ENCODE results near the gene TBC1D24. TPM values are rescaled to one million over a fixed set of nuclear protein-coding genes. Genes with fewer than 3 reads are reported as not detected.

TBC1D24 gene
- total RNA-seq, 1 experiment from 2014 or later: 12.5 TPM

DNA sequence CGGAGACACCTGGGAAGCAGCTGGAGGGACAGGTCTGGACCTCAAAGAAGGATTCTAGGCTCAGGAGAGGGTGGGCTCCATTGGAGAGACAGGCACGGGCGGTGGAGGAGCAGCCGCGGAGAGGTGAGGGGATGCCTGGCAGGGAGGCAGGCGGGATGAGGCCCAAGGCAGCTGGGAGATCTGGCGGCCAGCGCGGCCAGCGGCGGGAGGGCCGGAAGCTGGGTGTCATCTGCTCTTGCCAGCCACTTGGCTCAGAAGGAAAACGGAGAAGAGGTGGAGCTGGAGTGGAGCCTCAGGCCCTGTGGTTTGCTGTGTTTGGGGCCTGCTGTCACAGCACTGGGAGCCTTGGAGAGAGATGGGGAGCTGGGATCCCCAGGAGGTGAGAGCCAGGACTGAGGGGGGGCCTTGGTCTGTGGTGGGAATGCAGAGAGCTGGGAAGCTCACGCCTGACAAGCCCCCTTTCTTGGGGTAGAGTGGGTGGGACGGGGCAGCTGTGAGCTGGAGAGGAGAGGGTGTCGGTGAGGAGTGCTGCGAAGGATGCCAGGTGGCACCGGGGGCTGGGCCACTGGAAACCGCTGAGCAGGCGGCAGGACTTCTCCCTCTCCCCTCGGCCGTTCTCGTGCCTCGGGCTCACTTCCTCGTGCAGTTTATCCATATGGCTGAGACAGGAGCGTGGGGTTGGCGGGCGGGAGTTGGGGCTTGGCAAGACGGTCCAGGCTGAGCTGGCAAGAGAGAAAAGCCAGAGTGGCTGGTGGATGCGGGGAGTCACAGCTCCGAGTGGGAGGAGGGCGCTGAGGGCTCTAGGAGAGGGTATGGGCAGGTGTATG is 8.0 kb downstream of the TBC1D24 start:
- DNase-seq (ENCODE audit: low read depth): peak; percentile 72

DNA sequence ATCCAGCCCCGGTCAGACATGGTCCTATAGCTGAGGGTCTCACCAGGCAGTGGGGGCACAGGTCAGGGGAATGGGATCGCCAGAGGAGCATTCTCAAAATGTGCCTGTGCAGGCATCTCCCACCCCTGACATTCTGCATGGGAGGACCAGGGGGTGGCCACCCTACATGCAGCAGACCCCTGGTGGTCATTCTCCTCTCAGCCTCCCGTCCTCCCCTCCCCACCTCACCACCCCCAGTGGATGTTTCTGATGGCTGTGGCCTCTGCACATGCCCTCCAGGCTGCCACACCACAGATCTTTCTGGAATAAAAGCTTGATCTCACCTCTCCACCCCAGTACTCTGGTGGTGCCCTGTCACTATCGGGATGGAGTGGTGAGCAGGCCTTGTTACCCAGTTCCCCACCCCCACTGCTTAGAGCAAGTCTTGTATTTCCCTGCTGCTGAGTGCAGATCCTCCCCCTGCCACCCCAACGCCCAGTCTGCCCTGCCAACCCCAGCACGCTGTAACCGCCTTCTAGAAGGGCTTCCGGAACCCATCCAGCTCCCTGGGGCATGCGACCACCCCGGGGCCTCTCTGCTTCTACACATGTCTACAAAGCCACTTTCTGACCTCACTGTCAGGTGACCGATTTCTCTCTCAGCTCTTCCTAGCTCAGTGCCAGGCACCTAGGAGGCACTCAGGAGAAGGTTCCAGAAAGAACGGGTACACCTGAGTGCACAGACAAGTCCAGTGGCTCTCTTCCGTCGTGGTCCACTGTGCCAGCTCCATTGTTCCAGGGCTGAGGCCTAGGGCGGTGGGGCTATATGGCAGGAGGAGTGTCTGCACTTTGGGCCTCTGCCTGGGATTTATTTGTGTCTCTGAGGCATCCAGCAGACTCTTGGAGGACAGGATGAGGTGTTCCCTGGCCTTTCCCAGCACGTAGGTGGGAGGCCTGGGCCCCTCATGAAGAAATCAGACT is 9.3 kb downstream of the TBC1D24 start:
- no peak for DNase-seq (ENCODE audit: low read depth)

DNA sequence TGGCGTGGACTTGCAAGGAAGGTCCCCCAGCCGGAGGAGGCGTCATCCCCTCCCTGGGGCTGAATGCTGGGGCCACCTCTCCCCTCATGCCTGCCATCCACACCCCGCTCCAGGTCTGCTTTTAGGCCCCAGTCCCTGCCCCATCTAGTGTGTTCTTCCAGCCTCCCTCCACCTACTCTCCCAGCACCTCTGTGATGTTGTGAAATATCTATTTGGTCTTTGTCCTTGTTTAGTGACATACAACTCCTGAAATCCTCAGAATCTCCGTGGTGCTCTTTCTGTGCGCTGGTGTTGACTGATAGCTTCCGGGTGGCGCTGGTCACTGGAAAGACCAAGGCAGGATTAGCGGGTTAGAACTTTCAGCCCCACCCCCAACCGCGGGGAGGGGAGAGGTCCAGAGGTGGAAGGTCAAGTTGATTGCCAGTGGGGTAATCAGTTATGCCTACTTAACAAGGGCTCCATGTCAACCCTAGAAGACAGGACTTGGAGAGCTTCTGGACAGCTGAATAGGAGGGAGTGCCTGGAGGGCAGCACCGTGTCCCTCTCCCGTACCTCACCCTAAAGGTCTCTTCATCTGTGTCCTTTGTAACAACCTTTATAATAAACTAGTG is 10.1 kb downstream of the TBC1D24 start:
- DNase-seq (ENCODE audit: low read depth): no peak

DNA sequence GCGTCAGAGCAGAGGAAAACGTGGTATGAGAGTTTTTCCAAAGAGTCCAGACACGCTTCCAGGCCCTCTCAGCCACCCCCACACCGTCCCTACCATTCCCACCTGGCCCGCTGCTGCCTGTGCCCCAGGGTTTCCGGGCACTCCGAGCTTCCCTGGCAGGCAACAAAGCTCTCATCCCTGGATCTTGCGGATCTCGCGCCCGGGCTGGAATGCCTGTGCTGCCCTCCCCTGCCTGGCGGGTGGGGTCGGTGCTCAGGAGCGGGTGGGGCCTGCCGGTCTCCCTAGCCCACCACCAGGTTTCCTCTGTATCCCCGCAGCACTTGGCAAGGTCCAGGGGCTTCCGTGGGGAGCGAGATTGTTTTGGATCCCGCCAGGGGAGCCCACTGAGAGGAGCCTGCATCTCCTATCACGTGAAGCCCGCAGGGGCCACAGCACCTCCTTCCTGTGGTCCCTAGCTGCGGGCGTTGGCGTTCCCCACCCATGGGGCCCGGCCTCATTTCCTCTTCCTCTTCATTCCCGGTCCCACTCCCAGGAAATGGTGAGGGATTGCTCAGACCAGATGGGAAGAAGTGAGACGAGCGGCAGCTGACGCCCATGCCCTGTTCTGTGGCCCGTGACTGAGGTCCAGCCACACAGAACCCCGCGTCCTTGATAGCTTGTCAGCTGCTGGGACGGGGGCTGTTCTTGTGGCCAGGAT is 11.0 kb downstream of the TBC1D24 start:
- DNase-seq (ENCODE audit: low read depth): no peak

DNA sequence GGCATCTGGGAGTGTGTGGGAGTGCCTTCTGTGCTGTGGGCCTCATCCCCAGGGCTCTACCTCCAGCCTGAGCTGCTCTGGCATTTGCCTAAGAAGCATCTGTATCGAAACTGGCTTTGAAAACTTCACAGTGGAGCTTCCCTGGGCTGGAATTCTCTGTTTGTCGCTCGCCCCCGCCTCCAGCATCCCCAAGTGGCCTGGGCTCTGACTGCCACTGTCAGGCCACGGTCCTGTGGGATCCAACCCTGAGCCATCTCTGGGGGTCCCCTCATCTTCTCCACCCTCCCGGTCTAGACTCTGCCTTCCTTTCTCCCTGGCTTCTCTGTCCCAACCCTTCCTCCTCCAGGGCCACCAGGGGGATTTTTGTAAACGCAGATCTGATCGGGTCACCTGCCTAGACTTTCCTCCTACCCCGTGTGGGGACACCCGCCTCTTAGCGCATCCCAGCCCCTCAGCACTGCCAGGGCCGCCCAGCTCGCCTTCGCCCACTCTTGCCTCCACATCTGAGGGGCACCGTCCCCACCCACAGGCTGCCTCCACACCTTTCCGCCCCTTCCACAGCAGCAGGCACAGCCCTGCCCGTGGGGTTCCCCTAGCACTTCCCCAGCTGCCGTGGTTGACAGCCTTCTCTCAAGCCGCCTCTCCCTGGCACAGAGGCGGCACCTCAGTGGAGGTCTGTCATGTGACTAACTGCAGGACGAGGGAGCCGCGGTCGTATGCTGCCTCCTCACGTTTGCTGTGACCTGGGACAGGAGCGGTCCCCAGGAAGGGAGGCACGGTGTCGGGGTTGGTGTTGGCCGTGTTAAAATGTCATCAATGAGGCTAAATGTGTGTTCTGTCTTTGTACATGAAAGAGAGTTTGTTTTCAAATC is 12.0 kb downstream of the TBC1D24 start:
- no peak for DNase-seq (ENCODE audit: low read depth)

DNA sequence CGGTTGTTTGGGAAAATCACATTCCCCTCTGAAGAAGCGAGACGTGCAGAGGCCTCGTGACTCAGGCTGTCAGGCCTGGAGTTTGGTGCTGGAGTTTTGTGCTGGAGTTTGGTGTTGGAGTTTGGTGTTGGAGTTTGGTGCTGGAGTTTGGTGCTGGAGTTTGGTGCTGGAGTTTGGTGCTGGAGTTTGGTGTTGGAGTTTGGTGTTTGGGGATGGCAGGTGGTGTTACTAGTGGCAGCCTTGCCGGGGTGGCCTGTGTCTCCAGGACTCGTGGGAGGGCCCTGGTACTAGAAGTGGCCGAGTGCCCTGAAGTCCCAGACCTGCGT is 12.6 kb downstream of the TBC1D24 start:
- no peak for DNase-seq (ENCODE audit: low read depth)

DNA sequence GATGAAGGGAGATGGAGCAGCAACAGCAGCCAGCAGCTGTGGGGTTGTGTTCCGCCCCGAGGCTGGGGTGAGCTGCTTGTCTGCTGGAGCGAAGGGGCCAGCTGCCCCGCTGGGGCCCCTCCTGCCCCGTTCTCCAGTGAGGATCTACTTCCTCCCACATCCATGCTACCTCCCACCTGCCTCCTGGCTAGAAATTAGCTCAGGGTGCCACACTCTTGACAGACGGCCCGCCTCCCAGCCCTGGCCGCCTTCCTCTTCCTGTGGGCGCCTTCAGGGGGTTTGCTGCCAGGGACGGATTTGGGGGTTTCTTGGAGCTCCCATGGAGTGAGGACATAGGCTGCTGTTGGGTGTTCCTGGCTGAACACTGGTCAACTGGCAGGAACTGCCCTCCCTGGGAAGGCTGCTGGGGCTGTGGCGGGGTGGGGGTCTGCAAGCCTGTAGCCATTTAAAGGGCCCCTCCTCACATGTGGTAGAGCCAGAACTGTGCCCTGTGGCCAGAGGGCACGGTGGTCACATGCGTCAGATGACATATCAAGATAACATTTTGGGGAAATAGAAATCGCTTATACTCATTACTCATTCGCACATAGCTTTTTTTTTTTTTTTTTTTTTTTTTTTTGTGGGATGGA is 13.1 kb downstream of the TBC1D24 start:
- DNase-seq (ENCODE audit: low read depth): no peak

DNA sequence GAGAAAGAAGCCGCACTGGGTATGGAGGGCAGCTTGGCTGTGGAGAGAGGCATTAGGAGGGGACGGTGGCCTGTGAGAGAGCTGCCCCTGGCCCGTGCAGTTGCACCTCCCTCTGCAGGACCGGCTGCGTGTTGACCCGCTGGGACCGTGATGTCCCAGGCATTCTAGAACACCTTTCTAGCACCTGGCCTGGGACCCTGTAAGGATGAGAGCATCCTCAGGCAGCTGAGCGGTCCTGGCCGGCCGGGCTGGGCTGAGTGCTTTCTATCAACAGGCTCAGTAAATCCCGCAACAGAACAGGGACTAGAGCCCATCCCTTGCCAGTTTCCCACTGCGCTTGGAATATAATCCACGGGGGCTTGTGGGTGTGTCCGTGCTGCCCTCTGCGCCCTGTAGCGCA is 14.7 kb downstream of the TBC1D24 start:
- no peak for DNase-seq (ENCODE audit: low read depth)

DNA sequence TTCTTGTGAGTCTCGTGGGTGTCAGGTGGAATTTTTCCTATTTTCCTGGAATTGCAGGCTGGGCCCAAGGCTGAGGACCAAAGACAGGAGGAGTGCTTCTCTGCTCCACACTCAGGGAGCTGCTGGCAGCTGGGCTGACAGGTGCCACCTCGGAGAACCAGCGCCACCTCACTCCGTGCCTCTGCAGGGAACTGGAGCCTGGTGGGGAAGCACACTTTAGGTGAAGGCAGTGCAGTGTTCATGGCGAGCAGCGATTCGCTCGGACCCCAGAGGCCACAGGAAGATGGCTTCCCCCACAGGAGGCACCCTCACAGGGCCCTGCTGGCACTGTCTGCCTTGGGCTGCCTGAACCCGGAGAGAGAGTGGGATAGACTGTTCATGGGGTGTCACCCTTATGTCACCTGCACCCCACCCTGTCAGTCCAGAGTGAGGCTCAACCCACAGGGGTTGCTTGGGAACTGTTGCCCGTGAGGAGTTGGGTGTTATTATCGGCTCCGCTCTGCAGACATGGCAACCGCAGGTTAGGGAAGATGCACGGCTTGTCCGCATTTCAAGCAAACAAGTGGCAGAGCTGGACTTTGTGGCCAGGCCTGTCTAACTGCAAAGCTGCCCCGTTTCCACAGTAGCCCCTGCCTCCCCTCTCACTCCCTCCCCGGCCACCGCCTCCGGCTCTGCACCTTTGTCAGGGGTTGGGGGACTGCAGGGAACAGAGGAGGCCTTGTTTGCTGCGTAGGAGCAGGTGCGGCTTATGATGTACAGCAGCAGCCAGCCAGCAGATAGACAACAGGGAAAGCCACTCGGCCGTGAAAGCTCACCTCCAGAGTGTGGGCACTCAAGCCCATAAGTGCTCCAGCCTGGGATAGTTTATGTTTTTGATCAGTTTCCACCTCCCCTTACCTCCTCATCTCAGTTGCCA is 15.5 kb downstream of the TBC1D24 start:
- DNase-seq (ENCODE audit: low read depth): no peak

DNA sequence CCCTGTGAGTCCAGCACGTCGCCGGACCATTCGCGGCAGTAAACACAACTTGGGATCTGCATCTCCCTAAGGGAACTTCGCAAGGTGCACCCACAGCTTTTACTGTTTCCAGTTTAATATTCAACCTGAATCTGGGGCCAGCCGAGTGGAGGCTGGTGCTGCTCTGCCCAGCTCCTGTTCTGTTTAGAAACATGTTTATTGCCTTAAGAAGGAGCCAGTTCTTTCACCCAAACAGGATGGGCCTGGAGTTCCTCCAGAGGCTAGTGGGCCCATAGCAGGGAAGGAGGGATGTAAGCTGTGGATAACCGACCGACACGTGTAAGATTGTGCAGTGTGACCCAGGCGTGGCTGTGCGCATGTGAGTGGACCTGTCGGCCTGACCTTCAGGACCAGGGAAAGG is 17.4 kb downstream of the TBC1D24 start:
- DNase-seq (ENCODE audit: low read depth): no peak

DNA sequence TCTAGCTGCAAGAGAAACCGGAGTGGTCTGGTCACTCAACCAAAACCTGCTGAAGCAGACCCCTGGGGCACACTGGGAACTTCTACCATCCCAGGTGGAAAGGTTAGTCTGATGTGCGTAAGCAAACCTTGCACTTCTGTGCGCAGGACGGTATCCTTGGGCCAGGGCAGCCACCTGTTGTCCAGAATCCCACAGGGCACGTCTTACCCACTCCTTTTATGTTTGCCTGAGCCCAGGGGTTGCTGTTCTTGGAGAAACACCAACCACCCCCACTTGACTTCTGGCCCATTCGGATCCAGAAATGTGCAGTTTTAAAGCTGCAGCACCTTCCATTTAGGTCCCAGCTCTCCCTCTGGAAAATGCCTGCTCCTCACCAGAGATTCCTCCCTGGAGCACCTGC is 18.7 kb downstream of the TBC1D24 start:
- no peak for DNase-seq (ENCODE audit: low read depth)

DNA sequence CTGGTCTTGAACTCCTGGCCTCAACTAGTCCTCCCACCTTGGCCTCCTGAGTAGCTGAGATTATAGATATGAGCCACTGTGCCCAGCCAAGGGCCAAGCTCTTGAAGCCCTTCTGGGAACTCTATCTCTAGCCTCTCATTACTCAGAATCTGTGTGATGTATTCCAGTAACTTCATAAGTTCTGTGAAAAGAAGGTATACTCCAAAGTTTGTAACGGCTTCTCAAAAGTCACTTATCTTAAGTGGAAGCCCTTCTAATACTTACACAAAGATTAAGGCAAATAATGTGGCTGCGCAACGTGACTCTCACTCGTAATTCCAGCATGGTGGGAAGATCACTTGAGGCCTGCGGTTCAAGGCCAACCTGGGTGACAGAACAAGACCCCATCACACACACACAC is 19.7 kb downstream of the TBC1D24 start:
- DNase-seq (ENCODE audit: low read depth): no peak

DNA sequence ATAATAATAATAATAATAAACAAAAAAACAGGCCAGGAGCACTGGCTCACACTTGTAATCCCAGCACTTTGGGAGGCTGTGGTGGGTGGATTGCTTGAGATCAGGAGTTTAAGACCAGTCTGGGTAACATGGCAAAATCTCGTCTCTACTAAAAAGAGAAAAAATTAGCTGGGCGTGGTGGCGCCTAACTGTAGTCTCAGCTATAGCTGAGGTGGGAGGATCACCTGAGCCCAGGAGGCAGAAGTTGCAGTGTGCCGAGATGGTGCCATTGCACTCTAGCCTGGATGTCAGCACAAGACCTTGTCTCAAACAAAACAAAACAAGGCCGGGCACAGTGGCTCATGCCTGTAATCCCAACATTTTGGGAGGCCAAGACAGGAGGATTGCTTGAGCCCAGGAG is 20.1 kb downstream of the TBC1D24 start:
- no peak for DNase-seq (ENCODE audit: low read depth)

DNA sequence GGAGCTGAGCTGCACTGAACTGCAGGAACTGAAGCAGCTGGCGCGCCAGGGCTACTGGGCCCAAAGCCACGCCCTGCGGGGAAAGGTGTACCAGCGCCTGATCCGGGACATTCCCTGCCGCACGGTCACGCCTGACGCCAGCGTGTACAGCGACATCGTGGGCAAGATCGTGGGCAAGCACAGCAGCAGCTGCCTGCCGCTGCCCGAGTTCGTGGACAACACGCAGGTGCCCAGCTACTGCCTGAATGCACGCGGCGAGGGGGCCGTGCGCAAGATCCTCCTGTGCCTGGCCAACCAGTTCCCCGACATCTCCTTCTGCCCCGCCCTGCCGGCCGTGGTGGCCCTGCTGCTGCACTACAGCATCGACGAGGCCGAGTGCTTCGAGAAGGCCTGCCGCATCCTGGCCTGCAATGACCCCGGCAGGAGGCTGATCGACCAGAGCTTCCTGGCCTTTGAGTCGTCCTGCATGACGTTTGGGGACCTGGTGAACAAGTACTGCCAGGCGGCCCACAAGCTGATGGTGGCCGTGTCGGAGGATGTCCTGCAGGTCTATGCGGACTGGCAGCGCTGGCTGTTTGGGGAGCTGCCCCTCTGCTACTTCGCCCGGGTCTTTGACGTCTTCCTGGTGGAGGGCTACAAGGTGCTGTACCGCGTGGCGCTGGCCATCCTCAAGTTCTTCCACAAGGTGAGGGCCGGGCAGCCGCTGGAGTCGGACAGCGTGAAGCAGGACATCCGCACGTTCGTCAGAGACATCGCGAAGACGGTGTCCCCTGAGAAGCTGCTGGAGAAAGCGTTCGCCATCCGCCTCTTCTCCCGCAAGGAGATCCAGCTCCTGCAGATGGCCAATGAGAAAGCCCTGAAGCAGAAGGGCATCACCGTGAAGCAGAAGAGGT is 21.5 kb downstream of the TBC1D24 start:
- DNase-seq (ENCODE audit: low read depth): no peak

DNA sequence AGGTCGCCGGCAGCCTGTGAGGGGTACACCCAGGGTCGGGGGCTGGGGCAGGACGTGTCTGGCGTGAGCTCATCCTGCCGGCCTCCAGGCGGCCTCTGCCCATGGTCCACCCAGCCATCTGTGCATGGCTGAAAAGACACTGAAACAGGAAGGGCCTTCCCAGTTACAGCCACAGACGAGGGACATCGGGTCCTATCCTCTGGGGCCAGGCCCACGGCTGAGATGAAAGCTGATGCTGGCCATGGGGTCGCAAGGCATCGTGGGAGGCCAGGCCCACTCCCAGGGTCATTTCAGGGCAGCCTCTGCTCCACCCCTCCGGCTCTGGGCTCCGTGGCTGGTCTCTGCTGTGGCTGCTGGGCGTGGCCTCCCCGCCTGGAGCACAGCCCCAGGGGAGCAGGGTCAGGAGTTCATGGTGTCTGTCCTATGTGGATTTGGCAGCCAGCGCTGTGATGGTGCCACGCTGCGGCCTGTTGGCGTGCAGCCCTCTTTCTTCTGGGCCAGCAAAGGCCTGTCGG is 22.2 kb downstream of the TBC1D24 start:
- peak; percentile 64 for DNase-seq (ENCODE audit: low read depth)

DNA sequence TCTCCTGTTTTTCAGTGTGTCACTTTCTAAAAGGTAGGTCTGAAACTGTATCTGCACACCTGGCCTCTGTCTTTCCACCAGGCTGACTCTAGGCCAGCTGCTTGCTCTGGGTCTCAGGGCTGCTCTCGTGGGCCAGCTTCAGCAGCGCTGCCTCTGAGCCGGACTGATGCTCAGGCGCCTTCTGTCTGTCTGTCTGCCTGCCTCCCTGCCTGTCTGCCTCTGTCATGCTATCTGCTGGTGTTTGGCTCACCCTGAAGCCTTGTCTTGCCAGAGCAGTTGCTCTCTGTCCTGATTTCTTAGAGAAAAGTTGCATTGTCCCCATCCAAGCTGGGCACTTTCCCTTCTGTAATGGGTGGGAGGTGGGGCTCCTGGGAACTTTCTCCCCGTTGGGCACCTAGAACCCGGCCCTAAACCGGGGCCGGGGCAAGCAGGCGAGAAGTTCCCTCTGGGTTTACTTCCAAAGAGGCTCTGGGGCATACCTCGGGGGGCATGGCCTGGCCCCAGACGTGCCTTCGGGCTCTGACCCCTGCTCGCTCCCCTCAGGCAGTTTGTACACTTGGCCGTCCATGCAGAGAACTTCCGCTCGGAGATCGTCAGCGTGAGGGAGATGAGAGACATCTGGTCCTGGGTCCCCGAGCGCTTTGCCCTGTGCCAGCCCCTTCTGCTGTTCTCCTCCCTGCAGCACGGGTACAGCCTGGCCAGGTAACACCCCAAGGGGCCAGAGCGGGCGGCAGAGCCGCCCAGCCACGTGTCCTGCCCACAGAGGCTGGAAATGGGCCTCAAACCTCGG is 23.0 kb downstream of the TBC1D24 start:
- no peak for DNase-seq (ENCODE audit: low read depth)
